H9 (cell line): ENCODE data around the gene KIRREL3. TPM values are rescaled to one million over a fixed set of nuclear protein-coding genes. Genes with fewer than 3 reads are reported as not detected.

ENCODE experiments used
- DNase-seq: peaks from one replicate; pipeline ENCODE4 v3.0.0-alpha.2; 2017
- H2AFZ ChIP-seq: one replicate; pipeline ENCODE4 v1.6.1; 2013; ENCODE audit warnings: mild to moderate bottlenecking, low read length, control low read depth, moderate library complexity
- H2AK5ac ChIP-seq: 2 replicates; pipeline ENCODE4 v1.6.1; 2013; ENCODE audit warnings: low read length, control low read depth, mixed read lengths; ENCODE audit not compliant: insufficient read length
- H2BK120ac ChIP-seq: one replicate; pipeline ENCODE4 v1.6.1; 2013; ENCODE audit warnings: low read depth, mild to moderate bottlenecking, low read length, control low read depth, inconsistent platforms; ENCODE audit not compliant: poor library complexity, severe bottlenecking
- H2BK12ac ChIP-seq: 2 replicates; pipeline ENCODE4 v1.6.1; 2013; ENCODE audit warnings: low read length, control low read depth, mixed read lengths, low read depth; ENCODE audit not compliant: insufficient read length
- H2BK15ac ChIP-seq: 2 replicates; pipeline ENCODE4 v1.6.1; 2013; ENCODE audit warnings: low read depth, low read length, control low read depth
- H2BK20ac ChIP-seq: one replicate; pipeline ENCODE4 v1.6.1; 2013; ENCODE audit warnings: low read depth, mild to moderate bottlenecking, low read length, control low read depth, inconsistent platforms; ENCODE audit not compliant: poor library complexity, severe bottlenecking
- H2BK5ac ChIP-seq: 2 replicates; pipeline ENCODE4 v1.6.1; 2013; ENCODE audit warnings: low read length, control low read depth, mixed read lengths; ENCODE audit not compliant: insufficient read length
- H3K14ac ChIP-seq: 2 replicates; pipeline ENCODE4 v1.6.1; 2013; ENCODE audit warnings: low read length, control low read depth; ENCODE audit not compliant: insufficient read depth
- H3K18ac ChIP-seq: 2 replicates; pipeline ENCODE4 v1.6.1; 2013; ENCODE audit warnings: low read depth, mild to moderate bottlenecking, mixed read lengths, low read length, control low read depth; ENCODE audit not compliant: insufficient read length
- H3K23ac ChIP-seq: 2 replicates; pipeline ENCODE4 v1.6.1; 2013; ENCODE audit warnings: low read length, control low read depth, mixed read lengths, low read depth; ENCODE audit not compliant: insufficient read length
- H3K23me2 ChIP-seq: 2 replicates; pipeline ENCODE4 v1.6.1; 2013; ENCODE audit warnings: low read depth, mild to moderate bottlenecking, mixed read lengths, low read length, control low read depth; ENCODE audit not compliant: insufficient read length, poor library complexity, severe bottlenecking
- H3K27ac ChIP-seq: 2 replicates; pipeline ENCODE4 v1.5.1; 2013; ENCODE audit warnings: low read length, control low read depth, mixed read lengths, low read depth; ENCODE audit not compliant: insufficient read length
- H3K27me3 ChIP-seq: 2 replicates; pipeline ENCODE4 v1.6.1; 2013; ENCODE audit warnings: low read length, control low read depth, inconsistent platforms; ENCODE audit not compliant: insufficient read depth
- H3K4ac ChIP-seq: 2 replicates; pipeline ENCODE4 v1.6.1; 2013; ENCODE audit warnings: low read depth, mild to moderate bottlenecking, control low read depth, inconsistent platforms, low read length, moderate library complexity
- H3K4me1 ChIP-seq: 2 replicates; pipeline ENCODE4 v1.6.1; 2013; ENCODE audit warnings: low read length, control low read depth, inconsistent platforms; ENCODE audit not compliant: insufficient read depth
- H3K4me2 ChIP-seq: 2 replicates; pipeline ENCODE4 v1.6.1; 2013; ENCODE audit warnings: low read length, control low read depth, mixed read lengths; ENCODE audit not compliant: insufficient read length, insufficient read depth
- H3K56ac ChIP-seq: 2 replicates; pipeline ENCODE4 v1.6.1; 2013; ENCODE audit warnings: low read depth, mild to moderate bottlenecking, mixed read lengths, low read length, control low read depth; ENCODE audit not compliant: insufficient read length
- H3K79me1 ChIP-seq: 2 replicates; pipeline ENCODE4 v1.6.1; 2013; ENCODE audit warnings: low read depth, mild to moderate bottlenecking, moderate library complexity, low read length, control low read depth, inconsistent platforms; ENCODE audit not compliant: insufficient read depth, poor library complexity, severe bottlenecking
- H3K79me2 ChIP-seq: 2 replicates; pipeline ENCODE4 v1.6.1; 2013; ENCODE audit warnings: low read length, control low read depth, inconsistent platforms; ENCODE audit not compliant: insufficient read depth
- H3K9ac ChIP-seq: 2 replicates; pipeline ENCODE4 v1.6.1; 2013; ENCODE audit warnings: low read length, control low read depth, mixed read lengths; ENCODE audit not compliant: insufficient read length; ENCODE audit errors: extremely low read depth
- H3K9me3 ChIP-seq: one replicate; pipeline ENCODE4 v1.6.1; 2013; ENCODE audit warnings: low read depth, low read length, inconsistent platforms; ENCODE audit not compliant: control insufficient read depth
- H3T11ph ChIP-seq: one replicate; pipeline ENCODE4 v1.6.1; 2013; ENCODE audit warnings: mild to moderate bottlenecking, low read length, control low read depth, inconsistent platforms
- H4K20me1 ChIP-seq: one replicate; pipeline ENCODE4 v1.6.1; 2013; ENCODE audit not compliant: control insufficient read depth, insufficient read length, insufficient read depth
- H4K5ac ChIP-seq: 2 replicates; pipeline ENCODE4 v1.6.1; 2013; ENCODE audit warnings: low read depth, mild to moderate bottlenecking, mixed read lengths, low read length, control low read depth; ENCODE audit not compliant: insufficient read length
- H4K8ac ChIP-seq: replicated peaks from 2 replicates; pipeline ENCODE4 v1.6.1; 2013; ENCODE audit warnings: low read length, control low read depth, mixed read lengths, low read depth; ENCODE audit not compliant: insufficient read length
- H4K91ac ChIP-seq: 2 replicates; pipeline ENCODE4 v1.6.1; 2013; ENCODE audit warnings: low read depth, mild to moderate bottlenecking, moderate library complexity, mixed read lengths, low read length, control low read depth; ENCODE audit not compliant: insufficient read length
- H3K27ac Mint-ChIP-seq, 3 experiments: 2 replicates in 2 of 3; 3 replicates in 1 of 3; pipeline ENCODE4 v1.8.0; 2020 to 2021; ENCODE audit warnings: mixed read lengths in 3 of 3, mild to moderate bottlenecking in 1 of 3, moderate library complexity in 1 of 3
- H3K27me3 Mint-ChIP-seq: 2 replicates; pipeline ENCODE4 v1.8.0; 2021; ENCODE audit warnings: low read depth, mild to moderate bottlenecking, moderate library complexity, mixed read lengths
- H3K36me3 Mint-ChIP-seq, 3 experiments: 2 replicates in 2 of 3; 3 replicates in 1 of 3; pipeline ENCODE4 v1.8.0; 2020 to 2021; ENCODE audit warnings: low read depth in 3 of 3, mixed read lengths in 3 of 3; ENCODE audit not compliant: insufficient read depth in 1 of 3
- H3K4me1 Mint-ChIP-seq, 2 experiments: 2 replicates each; pipeline ENCODE4 v1.8.0; 2020; ENCODE audit warnings: mixed read lengths in 2 of 2
- H3K4me3 Mint-ChIP-seq, 2 experiments: 2 replicates in 1 of 2; 3 replicates in 1 of 2; pipeline ENCODE4 v1.8.0; 2020 to 2021; ENCODE audit warnings: mild to moderate bottlenecking in 2 of 2, mixed read lengths in 2 of 2, moderate library complexity in 1 of 2
- H3K9me3 Mint-ChIP-seq, 2 experiments: 2 replicates in 1 of 2; 3 replicates in 1 of 2; pipeline ENCODE4 v1.8.0; 2020; ENCODE audit warnings: mild to moderate bottlenecking in 2 of 2, mixed read lengths in 2 of 2, moderate library complexity in 1 of 2
- WGBS: extraction: QIAGEN DNeasy Blood & Tissue Kit; methylation state at CpG from one replicate; pipeline ENCODE4 v1.1.7; 2013; ENCODE audit warnings: missing lambda C conversion rate, low lambda C conversion rate, mixed read lengths; ENCODE audit not compliant: insufficient read length; ENCODE audit errors: extremely low coverage; 5-methylcytosine and 5-hydroxymethylcytosine counted together
- total RNA-seq: library from RNA; stranded (reverse); gene quantifications from 2 replicates; pipeline ENCODE4 v1.2.1, GENCODE V29; 2021
- TF ChIP-seq, protein P1 (sequence below): fragments of 200-600 bp; sonication (generic); conservative IDR thresholded peaks from 3 replicates; pipeline ENCODE4 v1.8.0; 2021; ENCODE audit warnings: antibody characterized with exemption, mild to moderate bottlenecking

KIRREL3 gene
- total RNA-seq, 1 experiment from 2014 or later: 0.17 TPM

- Histone ChIP-seq H4K5ac (no peak overlapping the region), H4K8ac (no peak overlapping the region), H3K23me2 (no peaks in the 10 kb centered on the region), H3K4me1 (peaks cover 7% of the 10 kb centered on the region), H2BK20ac (no peak overlapping the region), H2AFZ (no peak overlapping the region), H3K4me2 (no peak overlapping the region), H3K79me1 (no peaks in the 10 kb centered on the region), H2AK5ac (no peak overlapping the region), H3K56ac (no peak overlapping the region), H2BK15ac (no peak overlapping the region), H3K9me3 (no peaks in the 10 kb centered on the region), H2BK12ac (no peak overlapping the region), H4K20me1 (no peaks in the 10 kb centered on the region), H3K18ac (no peak overlapping the region), H2BK5ac (no peak overlapping the region), H3K14ac (no peak overlapping the region), H3K27ac (no peak overlapping the region), H3K4ac (no peak overlapping the region), H3T11ph (no peak overlapping the region), H3K9ac (no peak overlapping the region), H3K79me2 (no peaks in the 10 kb centered on the region), H4K91ac (no peak overlapping the region), H2BK120ac (no peak overlapping the region), H3K23ac (no peak overlapping the region), H3K27me3 (no peaks in the 10 kb centered on the region)
- TF ChIP-seq, protein P1, sequence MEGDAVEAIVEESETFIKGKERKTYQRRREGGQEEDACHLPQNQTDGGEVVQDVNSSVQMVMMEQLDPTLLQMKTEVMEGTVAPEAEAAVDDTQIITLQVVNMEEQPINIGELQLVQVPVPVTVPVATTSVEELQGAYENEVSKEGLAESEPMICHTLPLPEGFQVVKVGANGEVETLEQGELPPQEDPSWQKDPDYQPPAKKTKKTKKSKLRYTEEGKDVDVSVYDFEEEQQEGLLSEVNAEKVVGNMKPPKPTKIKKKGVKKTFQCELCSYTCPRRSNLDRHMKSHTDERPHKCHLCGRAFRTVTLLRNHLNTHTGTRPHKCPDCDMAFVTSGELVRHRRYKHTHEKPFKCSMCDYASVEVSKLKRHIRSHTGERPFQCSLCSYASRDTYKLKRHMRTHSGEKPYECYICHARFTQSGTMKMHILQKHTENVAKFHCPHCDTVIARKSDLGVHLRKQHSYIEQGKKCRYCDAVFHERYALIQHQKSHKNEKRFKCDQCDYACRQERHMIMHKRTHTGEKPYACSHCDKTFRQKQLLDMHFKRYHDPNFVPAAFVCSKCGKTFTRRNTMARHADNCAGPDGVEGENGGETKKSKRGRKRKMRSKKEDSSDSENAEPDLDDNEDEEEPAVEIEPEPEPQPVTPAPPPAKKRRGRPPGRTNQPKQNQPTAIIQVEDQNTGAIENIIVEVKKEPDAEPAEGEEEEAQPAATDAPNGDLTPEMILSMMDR: no peak
- WGBS: no CpG with 5 or more reads among the region's 2 CpGs
- no peak for DNase-seq
- H3K36me3 Mint-ChIP-seq: no peaks in the 10 kb centered on the region
- H3K27ac Mint-ChIP-seq: no peak overlapping the region
- peaks cover 2% of the 10 kb centered on the region for H3K27me3 Mint-ChIP-seq
- H3K4me3 Mint-ChIP-seq: no peak overlapping the region
- no peaks in the 10 kb centered on the region for H3K9me3 Mint-ChIP-seq
- peaks cover 33 to 42% of the 10 kb centered on the region in 2 experiments for H3K4me1 Mint-ChIP-seq
Observed at GRCh38 chr11:126739499-126740145, 260.9 kb downstream of the KIRREL3 start.
